ENCODE data around the gene PLD4.

GRCh38 chr14:104957146-104958113 is 32.8 kb downstream of the PLD4 start:
- TF ChIP-seq EZH2 (IDR thresholded peaks at IDR 0.05; ENCODE audit: borderline replicate concordance), result no peak
- TF ChIP-seq, protein P1, sequence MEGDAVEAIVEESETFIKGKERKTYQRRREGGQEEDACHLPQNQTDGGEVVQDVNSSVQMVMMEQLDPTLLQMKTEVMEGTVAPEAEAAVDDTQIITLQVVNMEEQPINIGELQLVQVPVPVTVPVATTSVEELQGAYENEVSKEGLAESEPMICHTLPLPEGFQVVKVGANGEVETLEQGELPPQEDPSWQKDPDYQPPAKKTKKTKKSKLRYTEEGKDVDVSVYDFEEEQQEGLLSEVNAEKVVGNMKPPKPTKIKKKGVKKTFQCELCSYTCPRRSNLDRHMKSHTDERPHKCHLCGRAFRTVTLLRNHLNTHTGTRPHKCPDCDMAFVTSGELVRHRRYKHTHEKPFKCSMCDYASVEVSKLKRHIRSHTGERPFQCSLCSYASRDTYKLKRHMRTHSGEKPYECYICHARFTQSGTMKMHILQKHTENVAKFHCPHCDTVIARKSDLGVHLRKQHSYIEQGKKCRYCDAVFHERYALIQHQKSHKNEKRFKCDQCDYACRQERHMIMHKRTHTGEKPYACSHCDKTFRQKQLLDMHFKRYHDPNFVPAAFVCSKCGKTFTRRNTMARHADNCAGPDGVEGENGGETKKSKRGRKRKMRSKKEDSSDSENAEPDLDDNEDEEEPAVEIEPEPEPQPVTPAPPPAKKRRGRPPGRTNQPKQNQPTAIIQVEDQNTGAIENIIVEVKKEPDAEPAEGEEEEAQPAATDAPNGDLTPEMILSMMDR (IDR thresholded peaks at IDR 0.05; ENCODE audit: poor library complexity), result no peak
